PC-3 (cell line): ENCODE measurements around the gene KHDRBS2.

Experiments
- EZH2 ChIP-seq: fragments of 300-600 bp; sonication (generic); IDR thresholded peaks from one replicate; pipeline ENCODE4 v1.6.1; 2017; ENCODE audit warnings: antibody characterized with exemption, mild to moderate bottlenecking, low read length; ENCODE audit not compliant: unreplicated experiment
- EZH2phosphoT487 ChIP-seq: fragments of 300-600 bp; sonication (generic); IDR thresholded peaks from 2 replicates; pipeline ENCODE4 v1.6.1; 2018; ENCODE audit warnings: mild to moderate bottlenecking, antibody characterized with exemption, low read length, borderline replicate concordance
- TF ChIP-seq, protein P1 (sequence below): fragments of 300-600 bp; sonication (generic); conservative IDR thresholded peaks from 2 replicates; pipeline ENCODE4 v1.5.1; 2017; ENCODE audit warnings: antibody characterized with exemption, low read depth, mild to moderate bottlenecking, low read length

DNA sequence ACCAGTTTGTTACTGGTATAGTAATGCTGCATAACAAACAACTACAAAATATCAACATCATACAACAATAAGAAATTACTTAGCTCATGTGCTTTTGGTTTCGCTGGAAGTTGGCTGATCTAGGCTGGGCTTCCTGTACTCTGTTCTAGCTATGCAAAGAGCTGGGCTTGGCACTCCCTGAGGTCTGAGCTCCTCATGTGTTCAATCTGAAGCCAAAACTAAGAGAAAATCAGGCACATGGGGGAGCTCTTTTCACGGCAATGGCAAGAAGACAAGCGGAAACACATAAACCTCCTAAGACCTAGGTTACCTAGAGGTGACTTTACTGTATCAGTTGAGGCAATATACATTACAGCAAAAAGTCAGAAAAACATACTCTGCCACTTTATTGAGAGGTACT lies 574.2 kb downstream of the KHDRBS2 start:
- TF ChIP-seq, protein P1, sequence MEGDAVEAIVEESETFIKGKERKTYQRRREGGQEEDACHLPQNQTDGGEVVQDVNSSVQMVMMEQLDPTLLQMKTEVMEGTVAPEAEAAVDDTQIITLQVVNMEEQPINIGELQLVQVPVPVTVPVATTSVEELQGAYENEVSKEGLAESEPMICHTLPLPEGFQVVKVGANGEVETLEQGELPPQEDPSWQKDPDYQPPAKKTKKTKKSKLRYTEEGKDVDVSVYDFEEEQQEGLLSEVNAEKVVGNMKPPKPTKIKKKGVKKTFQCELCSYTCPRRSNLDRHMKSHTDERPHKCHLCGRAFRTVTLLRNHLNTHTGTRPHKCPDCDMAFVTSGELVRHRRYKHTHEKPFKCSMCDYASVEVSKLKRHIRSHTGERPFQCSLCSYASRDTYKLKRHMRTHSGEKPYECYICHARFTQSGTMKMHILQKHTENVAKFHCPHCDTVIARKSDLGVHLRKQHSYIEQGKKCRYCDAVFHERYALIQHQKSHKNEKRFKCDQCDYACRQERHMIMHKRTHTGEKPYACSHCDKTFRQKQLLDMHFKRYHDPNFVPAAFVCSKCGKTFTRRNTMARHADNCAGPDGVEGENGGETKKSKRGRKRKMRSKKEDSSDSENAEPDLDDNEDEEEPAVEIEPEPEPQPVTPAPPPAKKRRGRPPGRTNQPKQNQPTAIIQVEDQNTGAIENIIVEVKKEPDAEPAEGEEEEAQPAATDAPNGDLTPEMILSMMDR = peak; percentile 31; the same call in 1 of the 2 replicates
- TF ChIP-seq EZH2phosphoT487 (no peak), EZH2 (no peak)
